Middle frontal gyrus (tissue), 1 donor: ENCODE measurements around the gene CXCL13.
"Not testable (repeated sequence)": the region's sequence is repeated elsewhere in the genome, so short reads cannot be mapped to it uniquely, and the experiment has no call there.

Experiments
- DNase-seq: peaks from one replicate; pipeline ENCODE4 v3.0.0-alpha.2; 2015; ENCODE audit warnings: low spot score; ENCODE audit errors: extremely low spot score

Gene CXCL13

GRCh38 chr4:77601614-77602187 is 3.9 kb upstream of the CXCL13 start:
- no peak for DNase-seq

GRCh38 chr4:77613267-77613666 is 7.6 kb downstream of the CXCL13 start:
- no peak for DNase-seq

- DNase-seq = no peak
These were observed 9.5 kb downstream of the CXCL13 start for GRCh38 chr4:77615153-77615552.

- no peak for DNase-seq
These were observed 11.6 kb downstream of the CXCL13 start for GRCh38 chr4:77617203-77617602.

GRCh38 chr4:77618383-77619241 is 13.0 kb downstream of the CXCL13 start:
- DNase-seq = peak; percentile 53

- DNase-seq = no peak
These were observed 13.8 kb downstream of the CXCL13 start for GRCh38 chr4:77619408-77619807.

GRCh38 chr4:77621254-77621653 is 15.6 kb downstream of the CXCL13 start:
- DNase-seq = no peak

- no peak for DNase-seq
These were observed 17.5 kb downstream of the CXCL13 start for GRCh38 chr4:77623091-77623490.

GRCh38 chr4:77624213-77624612 is 18.6 kb downstream of the CXCL13 start:
- no peak for DNase-seq

GRCh38 chr4:77625485-77625884 is 19.9 kb downstream of the CXCL13 start:
- no peak for DNase-seq

- DNase-seq = no peak
These were observed 24.3 kb downstream of the CXCL13 start for GRCh38 chr4:77629885-77630284.

- DNase-seq = no peak
These were observed 25.7 kb downstream of the CXCL13 start for GRCh38 chr4:77631276-77631675.

GRCh38 chr4:77634132-77634785 is 28.6 kb downstream of the CXCL13 start:
- no peak for DNase-seq

GRCh38 chr4:77635246-77635645 is 29.6 kb downstream of the CXCL13 start:
- DNase-seq = no peak

- no peak for DNase-seq
These were observed 30.3 kb downstream of the CXCL13 start for GRCh38 chr4:77635876-77636275.

- DNase-seq = no peak
These were observed 31.3 kb downstream of the CXCL13 start for GRCh38 chr4:77636902-77637301.

GRCh38 chr4:77644069-77644468 is 38.4 kb downstream of the CXCL13 start:
- DNase-seq = not testable (repeated sequence)

GRCh38 chr4:77650787-77651186 is 45.2 kb downstream of the CXCL13 start:
- no peak for DNase-seq

GRCh38 chr4:77651820-77652219 is 46.2 kb downstream of the CXCL13 start:
- DNase-seq = no peak

GRCh38 chr4:77652237-77652897 is 46.7 kb downstream of the CXCL13 start:
- DNase-seq = no peak

- DNase-seq = no peak
These were observed 47.6 kb downstream of the CXCL13 start for GRCh38 chr4:77653162-77653758.
